RWPE2 (cell line): ENCODE results near the gene SIM2.

Source experiments
- ATAC-seq: fragments of 200-7000 bp; cut with Tn5 transposase; 3 replicates; pipeline ENCODE4 v1.9.1; 2021; ENCODE audit warnings: low read depth
- DNase-seq: peaks from one replicate; pipeline ENCODE4 v3.0.0-alpha.2; 2020; ENCODE audit warnings: low spot score
- H3K27ac ChIP-seq: fragments of 450-650 bp; 2 replicates; pipeline ENCODE4 v1.5.1; 2017; ENCODE audit warnings: mild to moderate bottlenecking; ENCODE audit not compliant: poor library complexity, severe bottlenecking
- H3K27me3 ChIP-seq: fragments of 250-450 bp; sonication (Bioruptor Pico); 2 replicates; pipeline ENCODE4 v1.5.1; 2021; ENCODE audit warnings: mild to moderate bottlenecking, moderate library complexity; ENCODE audit not compliant: insufficient read depth, poor library complexity, severe bottlenecking
- H3K36me3 ChIP-seq: fragments of 250-450 bp; sonication (Bioruptor Pico); 2 replicates; pipeline ENCODE4 v1.5.1; 2020; ENCODE audit warnings: low read depth, mild to moderate bottlenecking, moderate library complexity
- H3K4me1 ChIP-seq: fragments of 250-450 bp; sonication (Bioruptor Pico); 2 replicates; pipeline ENCODE4 v1.5.1; 2021; ENCODE audit warnings: mild to moderate bottlenecking, moderate library complexity; ENCODE audit not compliant: insufficient read depth, poor library complexity, severe bottlenecking
- H3K4me3 ChIP-seq: fragments of 250-450 bp; sonication (Bioruptor Pico); 2 replicates; pipeline ENCODE4 v1.5.1; 2021; ENCODE audit warnings: mild to moderate bottlenecking, moderate library complexity; ENCODE audit not compliant: severe bottlenecking
- H3K9me3 ChIP-seq: fragments of 250-450 bp; sonication (Bioruptor Pico); 2 replicates; pipeline ENCODE4 v1.5.1; 2021; ENCODE audit warnings: mild to moderate bottlenecking, moderate library complexity; ENCODE audit not compliant: severe bottlenecking
- CTCF ChIP-seq: fragments of 450-650 bp; IDR thresholded peaks from one replicate; pipeline ENCODE4 v1.5.1; 2017; ENCODE audit warnings: mild to moderate bottlenecking, moderate library complexity; ENCODE audit not compliant: poor library complexity, severe bottlenecking

Gene SIM2

GRCh38 chr21:36701756-36702621, 3.1 kb downstream of the SIM2 start:
- Histone ChIP-seq H3K4me3 (peak overlapping the region; percentile 93), H3K27ac (peak overlapping the region; percentile 82), H3K9me3 (no peaks in the 10 kb centered on the region), H3K36me3 (no peaks in the 10 kb centered on the region), H3K4me1 (peaks cover 5% of the 10 kb centered on the region), H3K27me3 (no peaks in the 10 kb centered on the region)
- no peak for TF ChIP-seq CTCF
- DNase-seq (peak; percentile 79), ATAC-seq (peak; percentile 57)

GRCh38 chr21:36702622-36702968, 3.7 kb downstream of the SIM2 start:
- no peaks in the 10 kb centered on the region for H3K27me3 ChIP-seq
- H3K4me1 ChIP-seq: peaks cover 5% of the 10 kb centered on the region
- H3K9me3 ChIP-seq: no peaks in the 10 kb centered on the region
- H3K4me3 ChIP-seq: peak overlapping the region; percentile 93
- no peaks in the 10 kb centered on the region for H3K36me3 ChIP-seq
- H3K27ac ChIP-seq: peak overlapping the region; percentile 82
- ATAC-seq (no peak), DNase-seq (no peak)
- TF ChIP-seq CTCF: no peak

GRCh38 chr21:36703123-36703522, 4.2 kb downstream of the SIM2 start:
- Histone ChIP-seq H3K27ac (peak overlapping the region; percentile 82), H3K36me3 (no peaks in the 10 kb centered on the region), H3K4me3 (peak overlapping the region; percentile 36), H3K27me3 (no peaks in the 10 kb centered on the region), H3K9me3 (no peaks in the 10 kb centered on the region), H3K4me1 (peaks cover 5% of the 10 kb centered on the region)
- DNase-seq (no peak), ATAC-seq (no peak)
- TF ChIP-seq CTCF: no peak

GRCh38 chr21:36703626-36704280, 4.8 kb downstream of the SIM2 start:
- no peak for TF ChIP-seq CTCF
- Histone ChIP-seq H3K27me3 (no peaks in the 10 kb centered on the region), H3K4me1 (peaks cover 5% of the 10 kb centered on the region), H3K9me3 (no peaks in the 10 kb centered on the region), H3K27ac (peak overlapping the region; percentile 82), H3K36me3 (no peaks in the 10 kb centered on the region), H3K4me3 (peak overlapping the region; percentile 36)
- DNase-seq (no peak), ATAC-seq (no peak)
